Small intestine (tissue), 7 donors: ENCODE data around the gene TMC6. TPM values are rescaled to one million over a fixed set of nuclear protein-coding genes. Genes with fewer than 3 reads are reported as not detected.
"Not testable (repeated sequence)": the region's sequence is repeated elsewhere in the genome, so short reads cannot be mapped to it uniquely, and the experiment has no call there.

Experiments used
- DNase-seq, 2 donors: peaks; one replicate each; pipeline versions ENCODE4 v3.0.0 to v3.0.0-alpha.2; 2013
- FAIRE-seq: peaks from 2 replicates; lab custom pipeline; 2012; peaks lifted over from hg19 to GRCh38; lab: Jason Lieb, UNC
- H3K27ac ChIP-seq, 3 donors: one replicate each; pipeline ENCODE4 v1.5.1; 2013; ENCODE audit warnings: low read length in 2 of 3, mild to moderate bottlenecking in 2 of 3, control low read depth in 1 of 3, inconsistent platforms in 1 of 3, low read depth in 1 of 3, moderate library complexity in 1 of 3
- H3K27me3 ChIP-seq, 3 donors: one replicate each; pipeline ENCODE4 v1.6.1; 2013; ENCODE audit warnings: low read length in 3 of 3, inconsistent platforms in 1 of 3; ENCODE audit not compliant: control insufficient read depth in 3 of 3, insufficient read depth in 3 of 3
- H3K36me3 ChIP-seq, 3 donors: one replicate each; pipeline ENCODE4 v1.6.1; 2013; ENCODE audit warnings: low read length in 3 of 3, inconsistent platforms in 1 of 3, low read depth in 1 of 3, mild to moderate bottlenecking in 1 of 3, moderate library complexity in 1 of 3; ENCODE audit not compliant: control insufficient read depth in 3 of 3, insufficient read depth in 2 of 3
- H3K4me1 ChIP-seq, 3 donors: one replicate each; pipeline ENCODE4 v1.6.1; 2013; ENCODE audit warnings: low read length in 2 of 3, inconsistent platforms in 1 of 3, low read depth in 1 of 3, mild to moderate bottlenecking in 1 of 3, moderate library complexity in 1 of 3; ENCODE audit not compliant: control insufficient read depth in 3 of 3, insufficient read depth in 2 of 3
- H3K4me3 ChIP-seq, 3 donors: one replicate each; pipeline ENCODE4 v1.5.1; 2013; ENCODE audit warnings: low read length in 3 of 3, control low read depth in 1 of 3, inconsistent platforms in 1 of 3, low read depth in 1 of 3, mild to moderate bottlenecking in 1 of 3, moderate library complexity in 1 of 3
- H3K9me3 ChIP-seq, 2 donors: one replicate each; pipeline ENCODE4 v1.6.1; 2013; ENCODE audit warnings: low read depth in 1 of 2, low read length in 1 of 2; ENCODE audit not compliant: control insufficient read depth in 2 of 2, insufficient read depth in 1 of 2
- WGBS, 3 donors: extraction: QIAGEN DNeasy Blood & Tissue Kit; methylation state at CpG; one replicate each; pipeline ENCODE4 v1.1.7; 2013; 5-methylcytosine and 5-hydroxymethylcytosine counted together
- polyA plus RNA-seq, 4 donors: library from polyadenylated mRNA; stranded (reverse) in 3 of 4; unstranded in 1 of 4; fragments of 200-250 nt in 3 of 4; fragments of 120-200 nt in 1 of 4; gene quantifications; one replicate each; pipeline versions ENCODE4 v1.2.1 to v1.2.3, GENCODE V29; 2013
- donor health status: healthy with polysubstance abuse.
- donor health status: control.
- donor health status: control.
- donor health status: Bipolar disorder and iron deficiency.
- donor health status: healthy.

The TMC6 gene
- polyA plus RNA-seq, 4 donors: 29.7 to 69.6 (median 50.5) TPM

DNA sequence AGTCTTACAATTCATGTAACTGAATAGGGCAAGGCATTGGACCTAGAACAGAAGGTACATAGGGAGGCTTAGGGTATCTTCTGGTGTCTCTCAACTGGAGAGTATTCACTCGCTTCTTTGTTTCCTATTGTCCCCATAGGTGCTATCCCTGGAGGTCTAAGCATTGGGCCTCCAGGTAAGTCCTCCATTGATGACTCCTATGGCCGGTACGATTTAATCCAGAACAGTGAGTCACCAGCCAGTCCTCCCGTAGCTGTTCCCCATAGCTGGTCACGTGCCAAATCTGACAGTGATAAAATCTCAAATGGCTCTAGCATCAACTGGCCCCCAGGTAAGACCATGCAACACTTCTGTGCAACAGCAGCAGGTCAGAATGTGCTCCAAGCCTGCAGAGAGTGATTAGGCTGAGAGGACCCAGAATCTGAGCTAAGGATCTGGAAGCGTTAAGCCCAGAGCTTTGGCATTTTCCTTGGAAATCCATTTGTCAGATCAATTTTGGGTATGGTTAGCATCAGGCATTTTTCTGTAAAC is 35.7 kb downstream of the TMC6 start:
- WGBS, 3 donors: 76 to 87% (median 85%) methylated on average over 6 of the region's 6 CpGs
- Histone ChIP-seq H3K27ac (no peak overlapping the region), H3K4me1 (peaks cover 0 to 2% (median 0%) of the 10 kb centered on the region in 3 donors), H3K4me3 (no peak overlapping the region), H3K9me3 (no peaks in the 10 kb centered on the region), H3K27me3 (no peaks in the 10 kb centered on the region), H3K36me3 (peaks cover 12 to 58% (median 14%) of the 10 kb centered on the region in 3 donors)
- no peak for DNase-seq
- FAIRE-seq: no peak

DNA sequence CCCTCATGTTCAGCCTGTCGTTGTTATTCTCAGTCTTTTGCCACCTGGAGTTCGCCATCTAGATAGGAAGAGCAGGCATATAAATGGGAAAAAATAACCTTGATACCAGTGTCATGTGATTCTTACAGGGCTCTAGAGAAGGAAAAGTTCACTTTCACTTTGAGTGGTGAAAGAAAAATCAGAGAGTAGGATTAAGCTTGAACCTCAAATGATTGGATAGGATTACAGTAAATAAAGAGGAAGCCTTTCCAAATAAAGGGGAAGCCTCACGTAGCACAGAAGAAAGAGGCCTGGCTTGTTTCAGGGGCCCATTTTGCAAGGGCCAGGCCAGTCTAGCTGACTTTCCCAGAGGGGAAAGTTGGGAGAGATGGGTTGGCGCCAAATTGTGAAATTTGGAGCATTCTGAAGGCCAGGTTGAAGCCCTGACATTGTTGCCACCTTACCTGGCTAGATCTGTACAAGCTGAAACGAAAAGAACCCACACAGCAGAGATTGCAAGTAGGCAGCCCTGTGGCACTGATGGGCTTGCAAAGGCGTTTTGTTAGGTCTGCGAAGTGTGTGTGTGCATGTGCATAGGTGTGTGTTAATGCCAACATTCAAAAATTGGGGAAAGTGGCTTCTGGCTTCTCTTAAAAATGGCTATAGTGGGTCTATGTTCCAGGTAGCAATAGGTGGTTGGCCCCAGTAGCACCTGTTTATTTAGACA is 38.8 kb downstream of the TMC6 start:
- H3K4me3 ChIP-seq: no peak overlapping the region
- peak overlapping the region in 1 of 3 donors; percentile 49 for H3K27ac ChIP-seq
- no peaks in the 10 kb centered on the region for H3K27me3 ChIP-seq
- H3K4me1 ChIP-seq: peaks cover 0 to 2% (median 0%) of the 10 kb centered on the region in 3 donors
- H3K36me3 ChIP-seq: peaks cover 11 to 46% (median 20%) of the 10 kb centered on the region in 3 donors
- no peaks in the 10 kb centered on the region for H3K9me3 ChIP-seq
- FAIRE-seq: no peak
- DNase-seq: peak; percentile 40 to 72
- WGBS, 3 donors: 63 to 71% (median 63%) methylated on average over 7 of the region's 7 CpGs

- Histone ChIP-seq H3K4me3 (no peak overlapping the region), H3K4me1 (peaks cover 0 to 2% (median 0%) of the 10 kb centered on the region in 3 donors), H3K27ac (no peak overlapping the region), H3K27me3 (no peaks in the 10 kb centered on the region), H3K36me3 (peaks cover 9 to 39% (median 20%) of the 10 kb centered on the region in 3 donors), H3K9me3 (no peaks in the 10 kb centered on the region)
- FAIRE-seq: no peak
- 92 to 100% (median 100%) methylated on average over 1 of the region's 1 CpG for WGBS, 3 donors
- DNase-seq: no peak
Measured at GRCh38 chr17:78088529-78088928, 40.0 kb downstream of the TMC6 start.

DNA sequence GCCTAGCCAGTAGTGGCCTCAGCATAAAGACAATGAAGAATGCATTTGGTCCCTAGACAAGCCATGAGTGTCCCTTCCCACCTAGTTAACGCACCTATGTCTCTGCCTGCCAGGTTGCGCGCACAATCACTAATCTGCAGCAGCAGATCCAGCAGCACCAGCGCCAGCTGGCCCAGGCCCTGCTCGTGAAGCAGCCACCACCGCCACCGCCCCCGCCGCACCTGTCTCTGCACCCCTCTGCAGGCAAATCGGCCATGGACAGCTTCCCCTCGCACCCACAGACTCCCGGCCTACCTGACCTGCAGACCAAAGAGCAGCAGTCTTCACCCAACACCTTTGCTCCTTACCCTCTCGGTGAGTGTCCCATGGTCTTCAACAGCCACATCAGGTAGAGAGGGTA is 41.8 kb downstream of the TMC6 start:
- Histone ChIP-seq H3K4me1 (peaks cover 0 to 2% (median 0%) of the 10 kb centered on the region in 3 donors), H3K27me3 (no peaks in the 10 kb centered on the region), H3K9me3 (no peaks in the 10 kb centered on the region), H3K36me3 (peaks cover 5 to 37% (median 17%) of the 10 kb centered on the region in 3 donors), H3K27ac (no peak overlapping the region), H3K4me3 (no peak overlapping the region)
- FAIRE-seq (no peak), DNase-seq (no peak)
- WGBS, 3 donors: 95 to 96% (median 96%) methylated on average over 13 of the region's 13 CpGs

DNA sequence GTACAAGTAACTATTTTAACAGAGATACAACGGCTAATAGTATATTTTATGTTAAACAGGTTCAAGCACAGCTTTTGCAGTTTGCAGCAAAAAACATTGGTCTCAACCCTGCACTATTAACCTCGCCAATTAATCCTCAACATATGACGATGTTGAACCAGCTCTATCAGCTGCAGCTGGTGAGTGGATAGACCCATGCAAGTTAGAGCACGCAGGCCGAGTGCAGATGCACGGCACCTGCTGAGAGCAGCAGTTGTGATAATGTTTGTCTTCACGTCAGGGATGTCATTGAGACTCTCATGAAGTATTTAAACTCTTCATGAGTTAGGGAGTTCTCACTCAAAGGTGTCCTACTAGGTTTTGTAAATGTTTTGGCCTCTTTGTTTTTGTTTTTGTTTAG is 45.6 kb downstream of the TMC6 start:
- DNase-seq (no peak), FAIRE-seq (no peak)
- H3K27ac ChIP-seq: no peak overlapping the region
- H3K4me3 ChIP-seq: no peak overlapping the region
- WGBS, 3 donors: 90 to 94% (median 93%) methylated on average over 7 of the region's 7 CpGs
- H3K27me3 ChIP-seq: no peaks in the 10 kb centered on the region
- H3K9me3 ChIP-seq: no peaks in the 10 kb centered on the region
- peaks cover 11 to 32% (median 14%) of the 10 kb centered on the region in 3 donors for H3K36me3 ChIP-seq
- H3K4me1 ChIP-seq: no peaks in the 10 kb centered on the region

GRCh38 chr17:78082355-78082872 is 46.1 kb downstream of the TMC6 start:
- not testable (repeated sequence) for H3K4me3 ChIP-seq, DNase-seq, H3K27me3 ChIP-seq, H3K4me1 ChIP-seq, H3K9me3 ChIP-seq, H3K27ac ChIP-seq, FAIRE-seq
- WGBS, 3 donors: 80 to 90% (median 82%) methylated on average over 5 of the region's 5 CpGs
- H3K36me3 ChIP-seq: peaks cover 11 to 34% (median 12%) of the 10 kb centered on the region in 3 donors

DNA sequence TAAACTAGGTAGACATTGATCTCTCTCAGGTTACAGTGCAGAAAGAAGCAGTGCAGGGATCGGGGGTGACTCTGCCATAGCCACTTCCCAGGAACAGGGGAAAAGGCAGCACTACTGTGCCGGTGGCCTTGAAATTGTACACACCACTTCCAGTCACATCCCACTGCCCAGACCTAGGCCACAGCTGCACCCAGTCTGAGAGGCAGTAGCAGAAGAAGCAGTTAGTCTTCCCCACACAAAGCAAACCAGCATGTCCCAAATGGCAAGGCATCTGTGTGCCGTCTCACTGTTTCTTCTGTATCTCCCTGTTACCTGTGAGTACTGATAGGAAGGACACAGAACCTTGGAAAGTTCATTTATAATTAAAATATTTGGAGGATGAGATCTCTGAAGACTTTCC is 47.0 kb downstream of the TMC6 start:
- Histone ChIP-seq H3K4me3 (no peak overlapping the region), H3K27ac (no peak overlapping the region), H3K4me1 (no peaks in the 10 kb centered on the region), H3K36me3 (peaks cover 6 to 30% (median 9%) of the 10 kb centered on the region in 3 donors), H3K27me3 (no peaks in the 10 kb centered on the region), H3K9me3 (no peaks in the 10 kb centered on the region)
- 92 to 96% (median 95%) methylated on average over 3 of the region's 3 CpGs for WGBS, 3 donors
- FAIRE-seq (no peak), DNase-seq (no peak)

DNA sequence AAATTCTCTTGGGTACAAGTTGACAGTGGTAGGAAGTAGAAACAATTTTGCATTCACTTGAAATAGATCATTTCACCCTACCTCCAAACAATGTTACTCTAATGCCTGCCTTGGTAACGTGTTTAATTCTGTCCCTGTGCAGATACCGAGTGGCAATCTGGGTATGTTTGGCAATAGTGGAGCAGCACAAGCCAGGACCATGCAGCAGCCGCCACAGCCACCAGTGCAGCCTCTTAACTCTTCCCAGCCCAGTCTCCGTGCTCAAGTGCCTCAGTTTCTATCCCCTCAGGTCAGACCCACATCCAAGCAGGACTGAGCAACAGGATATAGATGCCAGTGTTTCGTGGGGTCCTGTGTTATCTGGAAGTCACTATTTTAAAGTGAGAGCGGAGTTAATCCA is 49.3 kb downstream of the TMC6 start:
- no peaks in the 10 kb centered on the region for H3K9me3 ChIP-seq
- DNase-seq: no peak
- no peak overlapping the region for H3K27ac ChIP-seq
- H3K36me3 ChIP-seq: peaks cover 6 to 41% (median 16%) of the 10 kb centered on the region in 3 donors
- no peaks in the 10 kb centered on the region for H3K27me3 ChIP-seq
- FAIRE-seq: no peak
- WGBS, 3 donors: 90 to 95% (median 94%) methylated on average over 6 of the region's 6 CpGs
- H3K4me1 ChIP-seq: no peaks in the 10 kb centered on the region
- H3K4me3 ChIP-seq: no peak overlapping the region
